Suprapubic skin (tissue), 2 donors: ENCODE results near the gene ZNF587.
"Not testable (repeated sequence)": the region's sequence is repeated elsewhere in the genome, so short reads cannot be mapped to it uniquely, and the experiment has no call there.

ENCODE experiments used
- EP300 ChIP-seq: sonication (generic); formaldehyde crosslinking; IDR thresholded peaks from one replicate; pipeline ENCODE4 v1.6.1; 2017; ENCODE audit warnings: antibody characterized with exemption
- POLR2A ChIP-seq, 2 donors: fragments of 450-650 bp; IDR thresholded peaks; one replicate each; pipeline ENCODE4 v1.6.1; 2017; ENCODE audit warnings: antibody characterized with exemption in 2 of 2, mild to moderate bottlenecking in 2 of 2, moderate library complexity in 2 of 2

DNA sequence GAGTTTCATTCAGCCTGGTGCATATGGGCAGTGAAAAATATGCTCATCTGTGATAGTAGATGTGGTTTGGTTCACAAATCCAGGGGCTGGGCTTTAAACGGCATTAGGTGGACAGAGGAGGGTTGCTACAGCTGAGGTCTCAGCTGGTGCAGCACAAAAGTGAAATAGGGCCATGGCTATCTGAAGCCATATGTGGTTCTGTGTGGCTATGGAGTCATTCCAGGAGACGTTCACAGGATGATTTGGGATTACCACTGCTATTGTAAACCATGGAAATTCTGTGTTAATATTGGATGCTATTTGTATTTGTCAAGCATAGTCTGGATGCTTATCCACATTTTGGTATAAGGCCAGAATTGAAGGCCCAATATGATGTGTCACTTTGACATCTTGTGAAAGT, 4.5 kb downstream of the ZNF587 start:
- not testable (repeated sequence) for TF ChIP-seq POLR2A (IDR thresholded peaks at IDR 0.05); EP300
